ENCODE measurements around the gene PSMD9. TPM values are rescaled to one million over a fixed set of nuclear protein-coding genes. Genes with fewer than 3 reads are reported as not detected.

The PSMD9 gene
- total RNA-seq (10 to 100 TPM; 83.7 to 89.9 TPM), polyA plus RNA-seq (99.3 TPM)

- Mint-ChIP-seq H3K27me3 (peaks cover 0 to 3% of the 10 kb centered on the region in 2 donors), H3K4me3 (peak within 1 kb of the TSS; percentile 92 to 99 (median 99)), H3K9me3 (no peaks in the 10 kb centered on the region), H3K27ac (peak within 1 kb of the TSS; percentile 93 to 99 (median 99)), H3K36me3 (peaks cover 0 to 26% (median 0%) of the 10 kb centered on the region in 3 donors), H3K4me1 (peaks cover 28 to 51% (median 48%) of the 10 kb centered on the region in 3 donors)
- Histone ChIP-seq H3K27ac (ENCODE audit: low read depth, low read length) (peak within 1 kb of the TSS; percentile 88), H3K27me3 (ENCODE audit: insufficient read depth, low read length, poor library complexity, severe bottlenecking) (no peaks in the 10 kb centered on the region), H3K36me3 (ENCODE audit: insufficient read depth, low read length) (no peaks in the 10 kb centered on the region), H3K9me3 (ENCODE audit: low read length) (no peaks in the 10 kb centered on the region), H3K4me3 (ENCODE audit: low read length) (peak within 1 kb of the TSS; percentile 74), H3K4me1 (ENCODE audit: insufficient read depth, low read length) (peaks cover 22% of the 10 kb centered on the region)
- CTCF ChIA-PET = interaction anchor here (0.7 to 6.7 kb wide), 9 partner anchors 9 to 176 kb away, joined by 3 to 84 read pairs (median 5); partner anchors contain the start of genes RHOF and TMEM120B
- POLR2A ChIA-PET = interaction anchor here (0.6 to 1.6 kb wide), 9 partner anchors 30 to 347 kb away, joined by 3 to 19 read pairs (median 5); partner anchors contain the start of genes CFAP251 and RHOF
- peak; percentile 97 to 98 (median 98) for DNase-seq
These were observed at the start of gene PSMD9 for GRCh38 chr12:121888478-121889273. PSMD9 (plus strand) TSS chr12:121888790; CDS start chr12:121888857, 67 bp downstream.

DNA sequence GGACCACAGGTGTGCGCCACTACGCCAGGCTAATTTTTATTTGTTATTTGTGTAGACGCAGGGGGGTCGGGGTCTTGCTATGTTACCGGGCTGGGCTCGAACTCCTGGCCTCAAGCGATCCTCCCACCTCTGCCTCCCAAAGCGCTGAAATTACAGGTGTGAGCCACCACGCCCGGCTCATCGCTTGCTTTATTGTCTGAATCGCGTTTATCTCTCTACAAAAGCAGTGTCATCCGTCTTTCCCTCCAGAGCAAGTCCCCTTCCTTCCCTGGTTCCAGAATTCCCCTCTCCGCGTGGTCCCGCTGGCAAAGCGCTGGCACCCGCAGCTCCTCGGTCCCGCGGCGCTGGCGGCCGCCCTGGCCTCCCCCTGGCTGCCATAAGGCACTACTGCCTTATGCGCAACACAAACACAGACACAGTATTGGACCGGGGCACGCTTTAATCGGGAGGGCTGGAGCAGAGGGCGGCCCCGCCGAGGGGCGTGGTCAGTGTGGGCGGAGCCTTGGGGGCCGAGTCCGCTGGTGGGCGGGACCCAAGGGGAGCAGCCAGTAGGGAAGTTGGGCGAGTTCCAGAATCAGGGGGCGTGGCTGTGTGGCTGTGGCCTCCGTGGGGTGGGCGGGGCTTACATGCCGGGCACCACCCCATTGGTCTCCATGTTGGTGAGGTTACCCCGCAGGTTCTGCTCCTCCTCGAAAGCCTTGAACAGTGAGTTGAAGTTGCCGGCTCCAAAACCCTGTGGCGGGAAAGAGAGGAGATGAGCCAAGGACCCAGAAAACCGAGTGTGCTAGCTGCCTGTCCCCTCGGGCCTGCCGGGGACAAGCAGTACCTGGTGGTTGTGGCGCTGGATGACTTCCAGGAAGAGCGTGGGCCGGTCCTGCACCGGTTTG lies 49.2 kb upstream of the PSMD9 start:
- Mint-ChIP-seq H3K4me3 (peak overlapping the region; percentile 85 to 100 (median 98)), H3K36me3 (peaks cover 0 to 5% (median 0%) of the 10 kb centered on the region in 3 donors), H3K27ac (peak overlapping the region in 7 of 8 donors; percentile 81 to 95 (median 90)), H3K27me3 (no peaks in the 10 kb centered on the region), H3K4me1 (peaks cover 15 to 18% (median 15%) of the 10 kb centered on the region in 3 donors), H3K9me3 (no peaks in the 10 kb centered on the region)
- Histone ChIP-seq H3K4me1 (ENCODE audit: insufficient read depth, low read length) (peaks cover 8% of the 10 kb centered on the region), H3K4me3 (ENCODE audit: low read length) (peak overlapping the region; percentile 82), H3K36me3 (ENCODE audit: insufficient read depth, low read length) (no peaks in the 10 kb centered on the region), H3K27ac (ENCODE audit: low read depth, low read length) (peak overlapping the region; percentile 68), H3K9me3 (ENCODE audit: low read length) (no peaks in the 10 kb centered on the region), H3K27me3 (ENCODE audit: insufficient read depth, low read length, poor library complexity, severe bottlenecking) (no peaks in the 10 kb centered on the region)
- DNase-seq = peak; percentile 99 to 100 (median 99)
- ChIA-PET POLR2A (interaction anchor here (0.5 to 1.3 kb wide), 4 partner anchors 41 to 62 kb away, joined by 3 to 5 read pairs (median 4); no protein-coding TSS in a partner anchor), CTCF (interaction anchor here (1.0 to 5.4 kb wide), 10 partner anchors 12 to 141 kb away, joined by 3 to 45 read pairs (median 3); partner anchors contain the start of genes PSMD9, RHOF and TMEM120B)

DNA sequence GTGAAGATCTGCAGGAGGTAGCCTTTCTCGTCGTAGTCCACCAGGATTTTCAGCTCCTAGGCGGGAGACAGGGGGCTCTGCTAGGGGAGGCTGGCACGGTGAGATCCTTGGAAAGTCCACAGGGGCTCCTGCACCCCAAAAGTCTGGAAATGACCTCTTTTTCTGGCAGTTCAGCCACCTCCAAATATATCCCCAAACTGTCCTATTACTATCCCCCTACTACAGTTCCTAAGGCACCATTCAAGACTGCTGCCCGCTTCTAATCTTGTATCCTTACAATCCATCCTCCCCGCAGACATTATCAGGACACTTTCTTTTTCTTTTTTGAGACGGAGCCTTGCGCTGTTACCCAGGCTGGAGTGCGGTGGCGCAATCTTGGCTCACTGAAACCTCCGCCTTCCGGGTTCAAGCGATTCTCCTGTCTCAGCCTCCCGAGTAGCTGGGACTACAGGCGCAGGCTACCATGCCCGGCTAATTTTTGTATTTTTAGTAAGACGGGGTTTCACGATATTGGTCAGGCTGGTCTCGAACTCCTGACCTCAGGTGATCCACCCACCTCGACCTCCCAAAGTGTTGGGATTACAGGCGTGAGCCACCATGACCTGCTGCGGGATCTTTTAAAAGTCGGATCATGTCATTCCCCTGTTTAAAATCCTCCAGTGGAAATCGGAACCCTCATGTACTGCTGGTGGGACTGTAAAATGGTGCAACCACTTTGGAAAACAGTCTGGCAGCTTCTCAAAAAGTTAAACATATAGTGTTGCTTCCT lies 48.4 kb upstream of the PSMD9 start:
- Histone ChIP-seq H3K4me3 (ENCODE audit: low read length) (peak overlapping the region; percentile 82), H3K4me1 (ENCODE audit: insufficient read depth, low read length) (peaks cover 8% of the 10 kb centered on the region), H3K27ac (ENCODE audit: low read depth, low read length) (peak overlapping the region; percentile 68), H3K27me3 (ENCODE audit: insufficient read depth, low read length, poor library complexity, severe bottlenecking) (no peaks in the 10 kb centered on the region), H3K9me3 (ENCODE audit: low read length) (no peaks in the 10 kb centered on the region), H3K36me3 (ENCODE audit: insufficient read depth, low read length) (no peaks in the 10 kb centered on the region)
- ChIA-PET POLR2A (interaction anchor here (0.5 to 1.0 kb wide), 3 partner anchors 39 to 63 kb away, joined by 3 to 6 read pairs (median 5); no protein-coding TSS in a partner anchor), CTCF (interaction anchor here (0.6 to 5.4 kb wide), 5 partner anchors 28 to 216 kb away, joined by 3 to 45 read pairs (median 3); partner anchors contain the start of genes PSMD9 and RHOF)
- Mint-ChIP-seq H3K27me3 (no peaks in the 10 kb centered on the region), H3K36me3 (peaks cover 0 to 5% (median 0%) of the 10 kb centered on the region in 3 donors), H3K4me3 (peak overlapping the region; percentile 85 to 100 (median 98)), H3K4me1 (peaks cover 15 to 18% (median 15%) of the 10 kb centered on the region in 3 donors), H3K27ac (peak overlapping the region in 7 of 8 donors; percentile 81 to 95 (median 90)), H3K9me3 (no peaks in the 10 kb centered on the region)
- DNase-seq = no peak

- H3K4me3 Mint-ChIP-seq = peak overlapping the region in 2 of 7 donors; percentile 70 to 72
- Histone ChIP-seq H3K36me3 (ENCODE audit: insufficient read depth, low read length) (no peaks in the 10 kb centered on the region), H3K27me3 (ENCODE audit: insufficient read depth, low read length, poor library complexity, severe bottlenecking) (no peaks in the 10 kb centered on the region), H3K4me1 (ENCODE audit: insufficient read depth, low read length) (peaks cover 8% of the 10 kb centered on the region), H3K9me3 (ENCODE audit: low read length) (no peaks in the 10 kb centered on the region), H3K4me3 (ENCODE audit: low read length) (no peak overlapping the region), H3K27ac (ENCODE audit: low read depth, low read length) (no peak overlapping the region)
- peak overlapping the region in 4 of 8 donors; percentile 3 to 74 (median 32) for H3K27ac Mint-ChIP-seq
- peaks cover 15 to 18% (median 15%) of the 10 kb centered on the region in 3 donors for H3K4me1 Mint-ChIP-seq
- DNase-seq = no peak
- no peaks in the 10 kb centered on the region for H3K27me3 Mint-ChIP-seq
- no peaks in the 10 kb centered on the region for H3K9me3 Mint-ChIP-seq
- POLR2A ChIA-PET = no interaction called here
- H3K36me3 Mint-ChIP-seq = peaks cover 0 to 5% (median 0%) of the 10 kb centered on the region in 3 donors
- CTCF ChIA-PET = interaction anchor here (2.0 kb wide), 1 partner anchor 49 kb away, joined by 7 read pairs; no protein-coding TSS in a partner anchor
These were observed 45.2 kb upstream of the PSMD9 start for GRCh38 chr12:121843236-121843982.

GRCh38 chr12:121845701-121846100 lies 42.9 kb upstream of the PSMD9 start:
- no peaks in the 10 kb centered on the region for H3K4me1 ChIP-seq (ENCODE audit: insufficient read depth, low read length)
- no peak for DNase-seq
- CTCF ChIA-PET = interaction anchor here (0.9 kb wide), 1 partner anchor 70 kb away, joined by 3 read pairs; no protein-coding TSS in a partner anchor
- Mint-ChIP-seq H3K36me3 (no peaks in the 10 kb centered on the region), H3K27me3 (peaks cover 0 to 1% of the 10 kb centered on the region in 2 donors), H3K9me3 (no peaks in the 10 kb centered on the region), H3K4me1 (peaks cover 0 to 3% (median 1%) of the 10 kb centered on the region in 3 donors), H3K4me3 (no peak overlapping the region), H3K27ac (no peak overlapping the region)
- H3K36me3 ChIP-seq (ENCODE audit: insufficient read depth, low read length) = no peaks in the 10 kb centered on the region
- H3K27me3 ChIP-seq (ENCODE audit: insufficient read depth, low read length, poor library complexity, severe bottlenecking) = no peaks in the 10 kb centered on the region
- no peak overlapping the region for H3K4me3 ChIP-seq (ENCODE audit: low read length)
- no peaks in the 10 kb centered on the region for H3K9me3 ChIP-seq (ENCODE audit: low read length)
- POLR2A ChIA-PET = interaction anchor here (0.5 to 0.6 kb wide), 2 partner anchors 41 to 49 kb away, joined by 4 to 5 read pairs; no protein-coding TSS in a partner anchor
- H3K27ac ChIP-seq (ENCODE audit: low read depth, low read length) = no peak overlapping the region

DNA sequence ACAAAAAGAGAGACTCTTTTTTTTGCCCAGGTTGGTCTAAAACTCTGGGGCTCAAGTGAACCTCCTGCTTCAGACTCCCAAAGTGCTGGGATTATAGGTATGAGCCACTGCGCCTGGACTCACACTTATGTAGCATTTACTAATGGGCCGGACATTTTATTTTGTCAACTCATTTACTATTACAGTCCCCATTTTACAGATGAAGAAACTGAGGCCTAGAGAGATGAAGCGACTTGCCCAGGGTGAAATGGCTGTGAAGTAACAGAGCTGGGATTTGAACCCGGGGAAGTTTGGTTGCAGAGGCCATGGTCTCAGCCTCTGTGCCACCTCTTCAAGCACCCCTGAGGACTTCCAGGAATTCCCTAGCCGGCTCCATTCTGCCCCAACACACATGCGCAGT lies 39.4 kb upstream of the PSMD9 start:
- no peaks in the 10 kb centered on the region for H3K4me1 Mint-ChIP-seq
- Histone ChIP-seq H3K36me3 (ENCODE audit: insufficient read depth, low read length) (no peaks in the 10 kb centered on the region), H3K27me3 (ENCODE audit: insufficient read depth, low read length, poor library complexity, severe bottlenecking) (no peaks in the 10 kb centered on the region), H3K27ac (ENCODE audit: low read depth, low read length) (no peak overlapping the region), H3K4me1 (ENCODE audit: insufficient read depth, low read length) (no peaks in the 10 kb centered on the region), H3K9me3 (ENCODE audit: low read length) (no peaks in the 10 kb centered on the region), H3K4me3 (ENCODE audit: low read length) (no peak overlapping the region)
- H3K27me3 Mint-ChIP-seq = peaks cover 1 to 3% of the 10 kb centered on the region in 2 donors
- H3K9me3 Mint-ChIP-seq = no peaks in the 10 kb centered on the region
- no peak for DNase-seq
- POLR2A ChIA-PET = no interaction called here
- H3K36me3 Mint-ChIP-seq = no peaks in the 10 kb centered on the region
- CTCF ChIA-PET = no interaction called here
- H3K4me3 Mint-ChIP-seq = no peak overlapping the region
- H3K27ac Mint-ChIP-seq = no peak overlapping the region
